ENCODE results near the gene RNASE7. TPM values are rescaled to one million over a fixed set of nuclear protein-coding genes. Genes with fewer than 3 reads are reported as not detected.
A peak's percentile ranks its signal among the peaks of the same experiment; 100 is the strongest.
"Not testable (repeated sequence)": the region's sequence is repeated elsewhere in the genome, so short reads cannot be mapped to it uniquely, and the experiment has no call there.

The RNASE7 gene, protein sequence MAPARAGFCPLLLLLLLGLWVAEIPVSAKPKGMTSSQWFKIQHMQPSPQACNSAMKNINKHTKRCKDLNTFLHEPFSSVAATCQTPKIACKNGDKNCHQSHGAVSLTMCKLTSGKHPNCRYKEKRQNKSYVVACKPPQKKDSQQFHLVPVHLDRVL
- total RNA-seq = not detected in 2 replicates

DNA sequence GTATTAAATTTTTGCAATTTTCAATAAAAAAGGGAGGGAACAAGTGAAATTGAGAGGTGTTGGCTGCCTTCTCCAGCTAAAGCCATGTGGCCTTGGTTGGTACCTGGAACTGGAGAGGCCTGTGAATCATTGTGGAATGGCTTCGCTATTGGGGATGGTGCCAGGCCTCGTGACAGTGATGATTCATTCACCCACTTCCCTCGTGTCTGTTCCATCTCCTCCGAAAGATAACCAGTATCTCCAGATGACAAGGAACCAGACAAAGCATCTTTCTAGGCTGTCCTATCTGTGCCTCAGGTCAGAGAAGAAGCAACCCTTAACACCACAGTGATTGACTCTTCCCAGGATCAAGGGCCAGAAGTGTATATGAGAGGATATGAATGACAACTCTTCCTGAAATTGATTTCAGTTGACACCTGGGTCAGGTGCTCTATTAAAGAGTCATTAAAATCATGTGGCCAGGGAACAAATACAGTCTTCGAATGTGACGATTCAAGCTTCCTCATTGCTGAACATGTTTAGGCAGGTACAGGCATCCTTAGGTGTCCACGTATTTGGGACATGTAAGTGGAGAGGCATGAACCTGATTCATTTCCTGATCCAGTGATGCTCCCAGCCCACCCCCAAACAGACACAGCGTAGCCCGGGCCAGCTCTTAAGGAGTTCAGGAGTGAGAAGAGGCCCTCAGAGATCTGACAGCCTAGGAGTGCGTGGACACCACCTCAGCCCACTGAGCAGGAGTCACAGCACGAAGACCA is at the start of gene RNASE7:
TSS of gene RNASE7 (plus strand) at position 687 of the 758 bp plus-strand sequence. CDS start 631 bp downstream, outside the sequence.
- DNase-seq (ENCODE audit: extremely low read depth, low read depth, low spot score) = no peak

DNA sequence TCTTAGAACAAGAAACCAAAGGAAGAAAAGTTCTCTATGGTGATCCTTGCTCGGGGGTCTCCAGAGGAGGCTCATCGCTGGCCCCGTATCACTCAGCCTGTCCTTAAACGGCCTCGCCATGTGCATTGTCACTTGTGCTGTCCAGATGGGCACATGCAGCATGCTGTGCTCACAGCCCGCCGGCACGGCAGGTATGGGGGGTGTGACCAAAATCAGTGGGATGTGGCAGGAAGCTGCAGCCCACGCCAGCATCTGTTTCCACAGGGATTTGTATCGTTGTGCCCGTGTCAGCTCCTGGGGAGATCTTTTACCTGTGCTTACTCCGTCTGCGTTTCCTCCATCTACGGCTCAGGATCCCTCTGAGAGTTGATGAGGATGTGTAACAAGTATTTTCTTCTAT is 45.6 kb upstream of the RNASE7 start:
- DNase-seq (ENCODE audit: extremely low read depth, low read depth, low spot score) = no peak

DNA sequence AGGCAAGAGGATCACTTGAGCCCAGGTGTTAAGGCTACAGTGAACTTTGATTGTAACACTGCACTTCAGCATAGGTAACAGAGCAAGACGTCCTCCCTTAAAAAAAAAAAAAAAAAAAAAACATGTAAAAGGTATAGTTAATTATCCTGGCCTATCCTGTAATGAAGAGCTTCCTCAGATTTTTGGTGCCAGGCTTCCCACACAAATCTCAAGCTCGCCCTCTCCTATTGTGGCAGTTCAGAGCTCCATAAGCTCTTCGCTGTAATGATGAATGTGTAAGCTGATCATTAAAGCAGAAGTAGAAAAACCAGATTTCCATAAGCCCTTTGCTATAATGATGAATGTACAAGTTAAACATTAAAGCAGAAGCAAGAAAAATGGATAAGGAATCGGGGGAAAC is 45.0 kb upstream of the RNASE7 start:
- no peak for DNase-seq (ENCODE audit: extremely low read depth, low read depth, low spot score)

DNA sequence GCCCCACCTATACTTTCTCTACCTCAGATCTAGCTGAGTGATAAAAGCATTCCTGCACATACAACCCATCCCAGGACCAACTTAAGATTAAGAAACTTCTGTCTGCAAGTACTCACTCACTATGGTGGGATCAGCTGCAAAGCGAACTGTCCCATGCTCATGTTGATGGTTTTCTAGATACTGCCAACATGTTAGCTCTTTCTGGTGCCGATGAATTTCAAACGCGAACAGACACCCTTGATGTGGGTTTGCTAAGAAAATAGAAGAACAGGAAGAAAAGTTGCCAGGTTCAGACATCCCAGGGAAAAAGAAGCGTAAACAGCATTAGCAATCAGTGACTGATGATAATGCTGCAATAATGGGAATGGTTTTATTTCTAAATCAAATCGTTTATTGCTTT is 44.6 kb upstream of the RNASE7 start:
- no peak for DNase-seq (ENCODE audit: extremely low read depth, low read depth, low spot score)

DNA sequence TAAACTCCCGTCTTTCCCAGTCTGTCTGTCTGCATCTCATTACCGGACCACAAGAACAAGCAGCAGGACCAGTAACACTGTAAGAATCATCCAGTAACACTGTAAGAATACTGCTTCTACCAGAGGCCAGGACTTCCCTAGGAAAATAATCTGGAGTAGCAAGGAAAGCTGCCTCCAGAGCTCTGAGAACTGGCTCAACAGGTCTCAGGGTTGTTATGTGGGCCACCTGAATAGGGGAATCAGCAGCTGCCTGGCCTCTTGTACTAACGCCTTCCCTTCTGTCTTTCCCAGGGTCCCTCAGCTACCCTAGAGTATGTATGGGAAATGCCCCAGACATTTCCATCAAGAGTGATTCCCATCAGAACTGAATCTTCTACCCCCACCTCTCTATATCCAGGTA is 44.0 kb upstream of the RNASE7 start:
- DNase-seq (ENCODE audit: extremely low read depth, low read depth, low spot score) = no peak

DNA sequence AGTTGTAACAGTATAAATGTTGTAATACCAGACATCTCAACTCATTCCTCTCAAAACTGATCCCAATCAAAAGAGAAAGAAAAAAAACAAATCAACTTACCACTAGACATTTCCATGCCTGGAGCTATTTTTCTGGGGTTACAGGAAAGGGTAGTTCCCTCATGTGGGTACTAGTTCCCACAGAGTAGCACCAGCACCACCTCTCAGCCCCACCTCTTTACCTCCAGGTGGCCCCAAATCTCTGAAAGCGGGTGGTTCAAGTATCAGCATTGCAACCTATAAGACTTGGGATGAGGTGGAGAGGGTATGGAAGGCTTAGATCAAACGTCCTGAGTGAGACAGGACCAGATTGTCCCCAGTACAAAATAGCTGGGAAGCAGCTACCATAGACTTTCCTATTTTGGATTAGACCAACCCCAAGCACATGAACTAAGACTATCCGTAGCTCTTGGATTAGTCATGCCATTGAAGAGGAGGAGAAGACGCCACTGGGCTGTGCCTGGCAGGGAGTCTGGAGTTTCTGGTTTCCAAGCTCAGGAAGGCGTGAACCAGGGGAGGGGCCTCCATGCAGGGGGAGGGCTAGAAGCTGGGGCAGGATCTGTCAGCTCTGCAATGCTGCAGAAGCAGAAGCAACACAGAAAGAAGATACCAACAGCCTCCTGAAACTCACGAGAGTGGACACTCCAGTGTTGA is 43.3 kb upstream of the RNASE7 start, which contains the start of gene SLC39A2:
TSS of gene SLC39A2 (plus strand) at position 620 of the 693 bp plus-strand sequence. CDS start 154 bp downstream, outside the sequence.
- DNase-seq (ENCODE audit: extremely low read depth, low read depth, low spot score) = no peak

DNA sequence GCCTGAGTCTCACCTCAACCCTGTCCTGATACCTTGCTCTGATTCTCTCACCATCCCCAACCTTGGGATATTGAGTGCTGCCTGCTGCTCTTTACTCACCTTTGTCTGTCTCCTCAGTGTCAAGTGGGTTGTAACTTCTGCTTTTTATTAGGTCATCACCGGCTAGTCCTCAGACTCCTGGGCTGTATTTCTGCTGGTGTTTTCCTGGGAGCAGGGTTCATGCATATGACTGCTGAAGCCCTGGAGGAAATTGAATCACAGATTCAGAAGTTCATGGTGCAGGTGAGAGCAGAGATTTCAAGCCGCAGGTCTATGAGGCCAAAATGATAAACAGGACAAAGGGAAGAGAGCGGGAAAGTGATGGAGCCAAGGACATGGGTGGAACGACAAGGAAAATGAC is 42.6 kb upstream of the RNASE7 start:
- DNase-seq (ENCODE audit: extremely low read depth, low read depth, low spot score) = no peak

DNA sequence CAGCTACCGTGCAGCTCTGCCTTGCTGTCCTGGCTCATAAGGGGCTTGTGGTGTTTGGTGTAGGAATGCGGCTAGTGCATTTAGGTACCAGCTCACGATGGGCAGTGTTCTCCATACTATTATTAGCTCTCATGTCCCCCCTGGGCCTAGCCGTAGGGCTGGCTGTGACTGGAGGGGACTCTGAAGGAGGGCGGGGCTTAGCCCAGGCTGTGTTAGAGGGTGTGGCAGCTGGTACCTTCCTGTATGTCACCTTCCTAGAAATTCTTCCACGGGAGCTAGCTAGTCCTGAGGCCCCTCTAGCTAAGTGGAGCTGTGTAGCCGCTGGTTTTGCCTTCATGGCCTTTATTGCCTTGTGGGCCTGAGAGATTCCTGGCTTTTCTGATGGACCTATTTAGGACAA is 40.9 kb upstream of the RNASE7 start:
- no peak for DNase-seq (ENCODE audit: extremely low read depth, low read depth, low spot score)

DNA sequence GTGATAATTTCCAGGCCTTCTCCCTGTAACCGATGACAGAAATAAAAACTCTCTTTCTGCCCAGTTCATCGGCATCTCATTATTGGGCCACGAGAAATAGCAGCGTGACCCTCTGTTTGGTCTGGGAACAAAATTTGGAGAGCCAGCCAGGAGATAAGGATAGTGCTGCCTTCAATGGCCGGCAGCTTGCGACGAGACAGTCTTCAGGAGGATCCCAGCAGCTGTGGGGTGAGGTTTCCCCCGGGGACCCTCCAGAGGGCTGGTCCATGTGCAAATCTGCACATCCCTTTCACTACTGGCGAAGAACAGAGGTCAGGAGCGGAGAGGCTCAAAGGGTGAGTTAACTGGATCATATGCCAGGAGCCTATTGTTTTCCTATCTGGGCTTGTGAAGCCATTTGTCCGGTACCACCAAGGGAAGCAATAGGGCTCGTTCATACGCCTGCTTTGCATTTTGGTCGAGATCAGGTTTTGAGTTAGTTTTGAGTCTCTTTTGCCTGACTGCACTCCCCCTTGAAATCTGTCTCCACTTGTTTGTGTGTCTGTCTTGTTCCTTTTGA is 38.3 kb upstream of the RNASE7 start:
- no peak for DNase-seq (ENCODE audit: extremely low read depth, low read depth, low spot score)

DNA sequence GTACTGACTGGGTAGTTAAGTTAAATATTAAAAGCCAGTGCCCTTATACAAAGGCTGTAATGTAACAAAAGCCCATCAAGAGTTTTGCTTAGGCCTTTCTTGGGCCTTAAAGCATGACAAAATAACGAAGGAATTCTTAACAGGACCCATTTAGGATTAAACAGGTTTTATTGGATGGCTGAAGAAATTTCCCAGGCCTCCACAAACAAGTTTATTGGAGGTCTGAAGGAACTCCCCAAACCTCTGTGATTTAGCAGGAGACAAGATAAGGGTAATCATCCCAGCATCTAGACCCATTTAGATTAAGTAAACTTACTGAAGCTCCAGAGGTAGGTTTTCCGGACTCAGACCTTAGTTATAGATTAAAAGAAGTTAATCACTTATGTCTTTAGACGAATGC is 32.4 kb upstream of the RNASE7 start:
- not testable (repeated sequence) for DNase-seq (ENCODE audit: extremely low read depth, low read depth, low spot score)

DNA sequence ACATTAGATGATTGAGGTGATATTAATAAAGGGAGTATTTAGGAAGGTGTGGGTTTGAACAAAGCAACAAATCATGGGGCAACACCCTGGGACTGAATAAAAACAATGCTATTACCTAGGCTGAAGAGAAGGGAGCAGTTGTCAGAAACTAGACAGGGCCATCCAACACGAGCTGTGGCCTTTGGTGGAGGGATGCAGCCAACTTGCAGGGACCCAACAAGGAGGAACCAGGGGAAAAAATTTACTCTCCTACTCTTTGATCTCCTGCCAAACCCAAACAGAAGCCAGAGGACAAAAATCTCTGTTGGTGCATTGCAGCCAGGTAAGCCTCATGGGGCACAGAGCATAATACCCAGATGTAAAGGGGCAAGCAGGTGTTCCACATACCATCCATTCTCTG is 31.0 kb upstream of the RNASE7 start:
- DNase-seq (ENCODE audit: extremely low read depth, low read depth, low spot score) = no peak

DNA sequence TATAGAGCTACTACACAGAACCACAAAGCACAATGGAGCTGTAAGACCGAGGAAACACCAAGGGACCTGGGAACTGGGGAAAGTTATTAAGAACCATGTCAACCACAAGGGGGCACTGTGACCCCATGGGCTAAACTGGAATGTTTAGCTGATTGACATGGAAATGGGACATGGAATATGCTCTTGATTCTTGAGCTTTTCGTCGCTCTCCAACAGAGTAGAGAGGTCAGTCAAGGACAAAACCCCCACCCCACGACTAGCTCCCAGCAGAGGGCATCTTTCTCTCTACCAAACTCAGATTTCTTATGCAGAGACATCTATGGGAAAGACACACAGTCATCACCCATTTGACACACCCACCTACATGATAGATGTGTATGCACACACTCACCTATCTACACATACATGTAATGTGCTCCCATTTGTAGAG is 27.4 kb upstream of the RNASE7 start:
- DNase-seq (ENCODE audit: extremely low read depth, low read depth, low spot score) = peak; percentile 72

DNA sequence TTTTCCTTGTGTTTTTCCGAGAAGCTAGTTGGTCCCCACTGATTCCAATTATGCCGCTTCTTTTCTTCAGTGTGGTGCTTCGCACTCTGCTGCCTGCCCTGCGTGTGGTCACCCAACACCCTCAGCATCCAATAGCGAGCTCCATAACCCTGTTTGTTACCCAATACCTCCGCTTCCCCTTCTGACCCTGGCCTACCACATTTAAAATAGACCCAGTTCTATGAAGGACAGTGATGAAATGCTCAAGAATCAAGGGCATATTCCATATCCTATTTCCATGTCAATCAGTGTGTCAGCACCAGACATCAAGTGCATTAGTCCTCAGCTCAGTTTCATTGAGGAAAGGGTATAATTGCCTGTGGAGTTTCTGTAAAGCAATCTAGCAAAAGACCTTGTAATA is 26.9 kb upstream of the RNASE7 start:
- DNase-seq (ENCODE audit: extremely low read depth, low read depth, low spot score) = no peak

DNA sequence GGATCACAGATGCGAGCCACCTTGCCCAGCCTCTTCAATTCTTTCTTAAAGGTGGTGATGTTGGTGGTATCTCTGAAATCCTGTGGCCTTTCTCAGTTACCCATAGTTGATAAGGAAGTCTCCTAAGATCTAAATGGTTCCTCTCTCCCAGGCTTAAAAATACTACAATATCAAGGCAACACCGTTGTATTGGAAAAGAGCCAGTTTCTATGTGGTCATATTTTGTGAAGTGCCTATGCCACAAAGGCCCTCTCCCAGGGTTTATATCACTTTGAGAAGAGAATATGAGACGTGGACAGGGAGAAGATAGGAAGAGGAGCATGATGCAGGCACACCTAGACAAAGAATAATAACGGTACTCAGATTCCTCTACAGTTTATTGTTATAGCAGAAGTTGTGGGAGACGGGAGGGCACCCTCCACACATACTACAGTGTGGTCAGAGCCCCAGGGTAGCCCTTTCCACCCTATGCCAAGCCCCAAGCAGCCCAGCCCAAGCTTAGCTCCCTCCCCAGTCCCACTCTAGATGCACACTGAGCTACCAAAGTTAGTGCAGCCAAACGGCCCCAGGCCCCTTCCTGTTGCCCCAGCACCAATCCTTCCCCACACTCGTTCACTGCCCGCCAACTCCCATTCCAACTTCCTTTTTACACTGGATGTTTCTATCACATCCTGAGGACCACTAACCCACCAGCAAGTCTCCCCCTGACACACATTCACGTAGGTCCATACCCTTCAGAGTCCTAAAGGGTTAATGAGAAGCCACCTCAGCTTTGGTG is 25.6 kb upstream of the RNASE7 start:
- no peak for DNase-seq (ENCODE audit: extremely low read depth, low read depth, low spot score)

DNA sequence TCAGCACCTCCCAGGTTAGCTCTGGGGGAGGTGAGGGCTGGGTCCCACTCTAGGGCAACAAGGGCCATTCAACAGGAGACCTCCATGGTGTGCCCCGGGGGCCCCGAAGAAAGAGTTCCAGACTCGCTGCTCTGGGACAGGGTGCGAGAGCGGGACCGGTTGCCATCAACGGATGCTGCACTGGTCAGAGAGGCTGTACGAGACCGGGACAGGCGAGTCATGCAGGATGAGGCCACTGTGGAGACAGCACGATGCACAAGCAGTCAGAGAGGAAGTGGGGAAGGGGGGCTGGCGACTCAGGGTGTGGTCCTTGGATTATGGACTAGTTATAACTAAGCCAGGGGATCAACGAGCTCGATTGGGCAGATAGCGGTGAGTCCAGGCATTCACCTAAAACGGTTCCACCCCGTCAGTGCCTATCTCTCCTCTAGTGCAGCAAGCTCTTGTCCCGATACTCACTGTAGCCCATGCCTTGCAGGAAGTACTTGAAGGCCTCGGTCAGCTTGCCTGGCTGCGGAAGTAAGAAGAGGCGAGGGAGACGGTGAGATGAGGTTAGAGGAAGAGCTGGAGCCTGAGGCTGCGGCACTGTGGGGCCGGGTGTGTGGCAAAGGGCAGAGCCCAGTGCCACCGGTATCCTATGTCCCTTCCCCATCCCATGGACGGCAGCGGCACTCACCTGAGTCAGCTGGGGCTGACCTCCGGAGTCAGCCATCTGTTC is 24.5 kb upstream of the RNASE7 start:
- DNase-seq (ENCODE audit: extremely low read depth, low read depth, low spot score) = no peak

DNA sequence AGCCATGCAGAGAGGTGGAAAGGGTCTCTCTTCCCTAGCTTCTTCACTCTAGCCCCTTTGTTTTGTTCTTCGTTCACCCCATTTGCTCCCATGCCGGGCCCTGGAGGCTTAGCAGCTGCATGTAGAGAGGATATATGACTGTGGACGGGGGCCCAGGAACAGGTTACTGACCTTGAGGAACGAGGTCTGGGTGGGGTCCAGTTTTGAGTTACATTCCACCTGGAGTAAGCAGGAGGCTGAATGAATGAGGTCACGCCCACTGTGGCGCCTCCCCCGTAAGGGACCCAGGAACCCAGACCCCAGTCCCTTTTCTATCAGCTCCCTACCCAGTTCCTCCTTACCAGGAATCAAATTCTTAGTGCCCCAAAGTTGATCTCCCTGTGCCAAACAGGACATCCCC is 23.9 kb upstream of the RNASE7 start:
- no peak for DNase-seq (ENCODE audit: extremely low read depth, low read depth, low spot score)

DNA sequence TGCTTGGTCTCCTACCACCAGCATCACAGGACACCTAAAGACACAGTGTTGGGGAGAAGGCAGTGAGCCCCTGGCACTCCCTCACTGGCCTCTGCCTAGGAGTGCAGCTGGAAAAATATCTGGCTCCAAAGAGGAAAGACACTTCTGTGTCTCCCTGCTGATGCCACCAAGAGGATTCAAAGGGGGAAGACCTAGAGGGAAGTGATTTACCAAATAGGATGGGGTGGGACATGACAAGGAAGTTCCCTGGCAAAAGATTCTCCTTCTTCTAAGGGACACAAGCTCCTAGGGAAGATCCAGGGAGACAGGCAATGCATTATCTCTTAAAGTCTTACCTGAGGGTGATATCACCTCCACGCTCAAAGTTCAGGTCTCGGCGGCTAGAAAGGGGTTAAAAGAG is 23.4 kb upstream of the RNASE7 start:
- no peak for DNase-seq (ENCODE audit: extremely low read depth, low read depth, low spot score)

DNA sequence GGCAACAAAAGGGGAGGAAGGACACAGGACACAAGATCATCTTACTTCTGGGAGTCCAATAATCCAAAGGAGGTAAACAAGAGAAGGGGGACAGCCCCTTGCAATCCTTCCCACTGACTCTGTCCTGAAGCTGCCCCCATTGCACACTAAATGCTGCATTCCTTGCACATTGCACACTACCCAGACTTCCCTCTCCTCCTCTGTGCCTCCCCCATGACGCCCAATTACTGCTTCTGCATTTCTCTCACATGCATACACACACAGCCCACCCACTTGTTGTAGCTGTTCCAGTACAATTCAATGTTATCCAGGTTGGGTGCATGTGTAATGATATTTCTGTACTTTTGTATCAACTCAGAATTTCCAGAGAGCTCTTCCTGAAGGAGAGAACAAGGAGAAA is 22.8 kb upstream of the RNASE7 start:
- no peak for DNase-seq (ENCODE audit: extremely low read depth, low read depth, low spot score)

DNA sequence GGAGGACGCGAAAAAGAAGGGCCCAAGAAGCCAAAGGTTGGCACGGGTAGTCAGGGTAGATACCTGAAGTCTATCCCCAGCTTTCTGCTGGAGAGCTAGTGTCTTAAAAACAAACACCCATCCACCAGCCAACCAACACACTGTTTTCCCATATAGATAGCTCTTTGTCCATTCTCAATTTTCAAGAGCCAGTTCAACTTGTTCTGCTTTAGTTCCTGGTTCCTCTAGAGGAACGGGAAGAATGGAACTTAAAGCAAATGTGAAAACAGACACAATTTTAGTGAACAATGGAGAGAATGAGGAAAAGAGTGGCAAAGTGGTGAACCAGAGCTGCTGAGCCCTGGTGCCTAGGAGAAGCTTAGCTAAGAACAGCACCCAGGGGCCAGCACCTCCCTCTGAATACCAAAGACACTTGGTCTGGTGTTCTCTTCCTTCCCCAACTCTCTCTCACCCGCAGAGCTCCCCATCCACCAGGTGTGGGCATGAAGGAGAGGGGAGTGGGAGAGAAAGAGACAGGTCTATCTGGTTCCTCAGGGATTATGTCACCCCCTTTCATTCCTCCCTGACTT is 21.1 kb upstream of the RNASE7 start:
- DNase-seq (ENCODE audit: extremely low read depth, low read depth, low spot score) = no peak

DNA sequence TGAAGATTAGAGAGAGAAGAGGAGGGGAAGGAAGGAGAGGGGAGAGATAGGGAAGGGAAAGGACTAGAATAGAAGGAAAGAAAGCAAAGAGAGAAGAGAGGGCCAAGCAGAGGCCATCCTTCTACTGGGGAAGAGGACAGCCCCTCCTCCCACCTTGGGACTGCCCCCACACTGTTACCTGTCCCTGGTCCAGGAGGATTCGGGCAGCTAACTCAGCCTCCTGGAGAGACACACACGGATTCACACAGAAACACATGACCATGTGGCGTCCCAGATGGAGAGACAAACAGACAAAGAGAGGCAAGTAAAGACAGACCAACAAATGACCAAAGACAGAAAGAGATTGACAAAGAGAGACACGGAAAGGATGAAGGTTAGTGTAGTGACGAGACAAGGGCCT is 19.5 kb upstream of the RNASE7 start:
- no peak for DNase-seq (ENCODE audit: extremely low read depth, low read depth, low spot score)

All from glomerular endothelial cell (primary cell).